Measurements from ENCODE around the gene NUP54. TPM values are rescaled to one million over a fixed set of nuclear protein-coding genes. Genes with fewer than 3 reads are reported as not detected.

NUP54 gene
- polyA plus RNA-seq, 4 donors, result 61.7 to 97.9 (median 78.8) TPM

DNA sequence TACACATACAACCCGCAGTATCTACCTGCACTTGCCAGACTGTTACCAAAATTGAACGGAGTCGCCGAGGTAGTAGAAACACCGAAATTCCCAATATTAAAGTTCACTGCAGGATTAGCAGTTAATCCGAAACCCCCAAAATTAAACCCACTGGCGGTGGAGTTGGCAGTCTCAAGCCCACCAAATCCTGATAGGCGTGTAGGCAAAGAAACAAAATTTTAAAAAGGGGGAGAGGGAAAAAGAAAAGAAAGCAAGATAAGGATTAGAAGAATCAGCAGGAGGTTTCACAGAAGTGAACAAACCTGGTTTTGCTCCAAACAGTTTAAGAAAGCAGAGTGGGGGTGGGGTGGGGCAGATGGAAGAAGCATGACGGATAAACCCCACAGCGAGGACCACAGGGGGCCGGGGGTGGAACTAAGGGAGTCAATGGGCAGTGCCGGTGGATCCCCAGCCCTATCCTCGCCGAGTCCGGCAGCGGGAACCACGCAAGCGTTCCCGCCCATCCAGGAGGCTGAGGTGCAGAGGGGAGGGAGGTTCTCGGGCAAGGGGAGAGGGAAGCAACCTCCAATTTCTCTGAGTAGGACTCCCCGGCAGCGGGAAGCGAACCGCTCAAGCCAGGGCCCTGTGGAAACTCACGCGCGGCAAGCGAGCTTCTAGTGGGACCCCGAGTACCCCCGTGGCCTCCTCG is 599 bp downstream of the NUP54 start:
- DNase-seq (ENCODE audit: low read depth in 4 of 4, low spot score in 2 of 4), result peak; percentile 13 to 36 (median 30)

- DNase-seq (ENCODE audit: low read depth in 4 of 4, low spot score in 2 of 4), result no peak
Observed at GRCh38 chr4:76144546-76144945, 3.7 kb downstream of the NUP54 start.

DNA sequence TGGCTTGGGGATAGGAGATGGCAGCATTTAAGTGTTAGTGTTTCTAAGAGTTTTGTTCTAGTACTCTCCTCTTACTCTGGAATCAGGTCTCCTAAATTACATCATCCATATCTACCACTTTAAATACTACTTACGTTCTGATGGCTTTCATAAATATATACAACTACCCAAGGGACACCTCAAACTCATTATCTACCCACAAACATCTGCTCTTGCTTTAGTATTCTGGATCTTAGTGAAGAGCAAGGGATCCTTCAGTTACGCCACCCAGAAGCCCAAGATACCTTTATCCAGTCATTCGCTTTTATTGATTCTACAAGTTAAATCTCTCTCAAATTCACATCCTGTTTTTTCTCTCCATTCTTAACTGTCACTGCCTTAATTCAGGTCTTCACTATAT is 7.0 kb downstream of the NUP54 start:
- no peak for DNase-seq (ENCODE audit: low read depth in 4 of 4, low spot score in 2 of 4)

DNA sequence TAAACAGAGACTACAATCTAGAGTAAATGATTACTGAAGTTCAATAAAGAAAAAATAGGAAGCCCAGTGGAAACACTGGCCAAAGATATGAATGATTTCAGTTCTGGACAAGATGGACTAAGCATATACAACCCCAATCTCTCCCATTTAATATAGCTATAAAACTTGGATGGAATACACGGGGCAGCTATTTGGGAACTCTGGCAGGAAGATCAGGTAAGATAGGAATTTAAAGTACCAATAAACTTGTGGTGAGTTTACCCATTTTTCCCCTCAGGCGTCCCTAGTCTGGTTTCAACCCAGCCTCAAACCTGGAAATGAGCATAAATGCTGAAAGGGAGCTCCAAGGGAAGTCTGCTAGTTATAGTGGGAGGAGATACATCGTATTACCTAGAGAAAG is 20.4 kb downstream of the NUP54 start:
- no peak for DNase-seq (ENCODE audit: low read depth in 4 of 4, low spot score in 2 of 4)

DNA sequence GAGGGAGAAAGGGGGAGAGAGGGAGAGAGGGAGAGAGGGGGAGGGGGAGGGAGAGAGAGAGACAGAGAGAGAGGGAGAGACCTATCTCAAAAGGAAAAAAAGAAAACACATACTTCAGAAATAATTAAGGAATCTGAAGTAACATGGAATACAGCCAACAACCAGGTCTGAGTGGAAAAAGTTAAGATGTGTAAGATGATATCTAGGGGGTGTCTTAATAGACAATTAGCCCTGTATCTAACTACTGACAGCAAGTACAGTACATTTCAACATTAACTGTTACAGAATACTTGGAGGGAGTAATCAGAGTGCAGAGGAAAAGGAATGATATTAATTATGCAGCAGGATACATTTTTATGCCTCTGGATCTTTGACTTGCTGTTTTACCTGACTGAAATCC is 22.4 kb downstream of the NUP54 start:
- no peak for DNase-seq (ENCODE audit: low read depth in 4 of 4, low spot score in 2 of 4)

- DNase-seq (ENCODE audit: low read depth in 4 of 4, low spot score in 2 of 4), result no peak
Observed at GRCh38 chr4:76120199-76120598, 28.0 kb downstream of the NUP54 start.

DNA sequence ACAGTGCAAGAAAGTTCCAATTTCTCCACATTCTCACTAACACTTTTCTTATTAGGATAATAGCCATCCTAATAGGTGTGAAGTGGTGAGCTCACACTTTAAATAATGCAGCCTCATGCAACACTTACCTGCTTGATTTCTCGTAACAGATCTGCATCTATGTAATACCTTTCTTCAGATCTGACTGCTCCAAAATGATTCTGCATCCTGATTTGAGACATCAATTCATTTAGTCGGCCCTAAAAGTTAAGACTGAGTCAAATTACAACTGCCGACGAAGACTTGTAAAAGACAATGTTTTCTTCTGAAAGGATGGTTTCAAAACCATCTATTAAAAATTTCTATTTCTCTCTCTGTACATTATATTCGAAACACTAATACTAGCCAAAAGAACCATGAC is 30.7 kb downstream of the NUP54 start:
- no peak for DNase-seq (ENCODE audit: low read depth in 4 of 4, low spot score in 2 of 4)

- no peak for DNase-seq (ENCODE audit: low read depth in 4 of 4, low spot score in 2 of 4)
Observed at GRCh38 chr4:76116821-76117220, 31.4 kb downstream of the NUP54 start.

GRCh38 chr4:76108467-76109181 is 39.6 kb downstream of the NUP54 start:
- DNase-seq (ENCODE audit: low read depth in 4 of 4, low spot score in 2 of 4), result no peak

- DNase-seq (ENCODE audit: low read depth in 4 of 4, low spot score in 2 of 4), result no peak
Observed at GRCh38 chr4:76106442-76106841, 41.8 kb downstream of the NUP54 start.

DNA sequence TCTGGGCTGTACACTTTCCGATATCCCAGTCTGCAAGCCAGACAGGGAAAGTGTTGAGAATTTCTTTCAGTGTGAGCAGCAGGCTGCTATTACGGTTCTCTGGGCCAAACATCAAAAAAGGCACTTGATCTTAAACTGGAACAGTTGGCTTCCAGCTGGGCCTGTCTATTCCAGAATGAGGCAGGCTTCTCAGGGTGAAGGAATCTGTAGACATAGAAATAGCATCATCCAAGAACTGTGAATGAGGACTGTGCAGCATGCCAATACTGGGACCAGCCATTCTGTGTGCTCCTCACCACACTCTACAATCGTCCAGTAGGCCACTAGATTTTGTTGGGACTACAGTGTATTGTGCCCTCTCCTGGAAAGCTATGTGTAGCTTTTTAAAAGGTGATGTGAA is 42.5 kb downstream of the NUP54 start:
- DNase-seq (ENCODE audit: low read depth in 4 of 4, low spot score in 2 of 4), result no peak

DNA sequence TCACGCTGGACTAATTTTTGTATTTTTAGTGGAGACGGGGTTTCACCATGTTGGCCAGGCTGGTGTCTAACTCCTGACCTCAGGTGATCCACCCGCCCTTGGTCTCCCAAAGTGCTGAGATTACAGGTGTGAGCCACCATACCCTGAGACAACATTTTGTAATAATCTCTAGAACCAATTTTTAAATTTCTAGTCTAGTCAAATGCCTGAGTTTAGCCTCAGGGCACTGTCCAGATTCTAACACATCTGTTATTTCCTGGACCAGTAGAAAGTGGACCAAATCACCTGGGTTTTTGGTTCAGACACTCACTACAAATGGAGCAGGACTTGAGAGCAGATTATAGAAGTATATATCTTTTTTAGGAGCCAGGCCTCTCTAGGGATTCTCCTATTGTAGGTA is 52.1 kb downstream of the NUP54 start:
- DNase-seq (ENCODE audit: low read depth in 4 of 4, low spot score in 2 of 4), result no peak

DNA sequence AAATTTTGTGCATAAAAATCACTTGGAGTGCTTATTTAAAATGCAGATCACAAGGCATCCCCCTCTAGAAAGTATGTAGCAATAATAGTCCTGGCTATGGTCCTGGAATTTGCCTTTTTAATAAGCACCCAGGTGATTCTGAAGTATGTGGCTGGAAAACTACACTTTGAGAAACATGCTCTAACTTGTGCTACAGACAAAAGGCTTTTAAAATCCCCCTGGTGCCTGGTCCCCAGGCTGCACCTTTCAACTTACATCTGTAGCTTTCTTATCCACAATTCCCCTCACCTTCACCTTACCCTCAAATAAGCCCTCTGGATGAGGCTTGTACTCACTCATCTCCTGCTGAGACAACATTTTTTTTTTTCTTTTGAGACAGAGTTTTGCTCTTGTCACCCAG is 52.6 kb downstream of the NUP54 start:
- DNase-seq (ENCODE audit: low read depth in 4 of 4, low spot score in 2 of 4), result no peak

DNA sequence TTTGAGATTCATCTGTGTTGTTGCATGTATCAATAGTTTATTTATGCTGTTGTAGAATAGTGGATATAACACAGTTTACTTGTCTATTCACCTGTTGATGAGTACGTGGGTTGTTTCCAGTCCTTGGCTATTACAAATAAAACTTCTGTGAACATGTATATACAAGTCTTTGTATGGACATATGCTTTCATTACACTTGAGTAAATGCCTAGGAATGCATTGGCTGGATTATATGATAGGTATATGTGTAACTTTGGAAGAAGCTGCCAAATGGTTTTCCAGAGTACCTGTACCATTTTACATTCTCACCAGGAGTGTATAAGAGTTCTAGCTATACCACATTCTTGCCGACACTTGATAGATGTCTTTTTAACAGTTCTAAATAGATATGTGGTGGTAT is 57.1 kb downstream of the NUP54 start:
- DNase-seq (ENCODE audit: low read depth in 4 of 4, low spot score in 2 of 4), result no peak

- no peak for DNase-seq (ENCODE audit: low read depth in 4 of 4, low spot score in 2 of 4)
Observed at GRCh38 chr4:76090241-76090691, 57.9 kb downstream of the NUP54 start.

DNA sequence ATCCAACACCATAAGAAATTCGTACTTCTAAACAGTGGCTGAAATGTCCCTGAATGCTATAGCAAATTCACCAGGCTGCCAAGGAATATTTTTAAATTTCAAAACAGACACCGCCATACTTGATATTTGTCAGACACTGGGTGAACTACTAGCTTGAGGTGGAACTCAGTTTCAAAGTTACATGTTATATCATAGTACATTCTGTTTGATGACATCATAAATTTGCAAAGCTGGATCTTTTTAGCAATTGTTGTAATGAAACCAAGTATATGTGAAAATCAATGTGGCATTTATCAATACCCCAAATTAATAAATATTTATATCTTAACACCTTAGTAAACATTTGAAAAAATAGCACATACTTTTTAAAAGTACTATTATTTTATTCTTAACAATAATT is 59.5 kb downstream of the NUP54 start:
- no peak for DNase-seq (ENCODE audit: low read depth in 4 of 4, low spot score in 2 of 4)

DNA sequence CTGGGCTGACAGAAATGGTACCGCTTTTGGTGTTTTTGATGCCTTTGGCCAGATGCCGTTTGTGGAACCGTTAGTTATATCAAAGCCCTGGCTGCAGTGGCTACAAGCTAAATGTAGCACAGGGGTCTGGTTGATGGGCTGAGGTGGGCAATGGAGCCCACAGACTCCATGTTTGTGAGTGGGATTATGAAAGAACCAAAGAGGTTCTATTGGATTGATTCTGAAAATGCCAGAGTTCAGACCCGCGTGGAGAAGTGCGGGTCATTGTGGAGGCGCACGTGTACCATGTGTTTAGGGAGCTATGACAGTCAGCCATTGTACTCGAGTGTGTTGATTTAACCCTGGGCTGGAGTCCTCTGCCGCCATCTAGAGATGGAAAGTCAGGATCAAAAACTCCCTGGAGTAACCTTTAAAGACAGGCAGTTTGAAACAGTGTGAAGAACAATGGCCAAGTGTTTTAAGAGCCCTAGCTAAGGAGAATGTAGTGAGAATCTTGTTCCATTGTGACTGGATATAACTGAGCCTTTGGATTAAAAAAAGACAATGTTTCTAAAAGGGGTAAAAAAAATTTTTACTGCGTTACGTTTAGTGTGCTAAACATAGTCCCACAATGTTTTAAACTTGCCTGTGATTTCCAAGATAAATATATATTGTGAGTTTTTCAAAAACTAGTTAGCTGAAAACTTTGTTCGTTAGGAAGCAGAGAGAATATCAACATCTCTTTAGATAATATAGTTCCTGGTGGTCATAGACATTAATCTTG is 61.0 kb downstream of the NUP54 start:
- peak in 1 of 4 donors; percentile 41 for DNase-seq (ENCODE audit: low read depth in 4 of 4, low spot score in 2 of 4)

DNA sequence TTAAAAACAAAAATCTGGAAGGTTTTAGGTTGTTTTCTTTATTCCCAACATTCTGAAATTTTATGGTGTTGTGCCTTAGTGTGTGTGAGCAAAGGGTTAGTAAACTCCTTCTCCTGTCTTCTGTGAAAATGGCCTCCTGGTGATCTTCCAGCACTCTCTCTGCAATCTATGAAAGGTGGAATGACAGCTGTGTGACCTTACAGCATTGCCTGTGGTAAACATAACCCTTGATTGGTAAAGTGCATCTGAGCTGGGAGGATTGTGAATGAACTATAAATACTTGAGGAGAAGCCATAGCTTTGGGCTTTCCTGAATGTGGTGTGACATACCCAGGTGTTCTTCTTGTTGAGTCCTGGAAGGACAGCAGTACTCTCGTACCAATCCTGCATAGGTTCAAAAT is 63.7 kb downstream of the NUP54 start:
- DNase-seq (ENCODE audit: low read depth in 4 of 4, low spot score in 2 of 4), result no peak

DNA sequence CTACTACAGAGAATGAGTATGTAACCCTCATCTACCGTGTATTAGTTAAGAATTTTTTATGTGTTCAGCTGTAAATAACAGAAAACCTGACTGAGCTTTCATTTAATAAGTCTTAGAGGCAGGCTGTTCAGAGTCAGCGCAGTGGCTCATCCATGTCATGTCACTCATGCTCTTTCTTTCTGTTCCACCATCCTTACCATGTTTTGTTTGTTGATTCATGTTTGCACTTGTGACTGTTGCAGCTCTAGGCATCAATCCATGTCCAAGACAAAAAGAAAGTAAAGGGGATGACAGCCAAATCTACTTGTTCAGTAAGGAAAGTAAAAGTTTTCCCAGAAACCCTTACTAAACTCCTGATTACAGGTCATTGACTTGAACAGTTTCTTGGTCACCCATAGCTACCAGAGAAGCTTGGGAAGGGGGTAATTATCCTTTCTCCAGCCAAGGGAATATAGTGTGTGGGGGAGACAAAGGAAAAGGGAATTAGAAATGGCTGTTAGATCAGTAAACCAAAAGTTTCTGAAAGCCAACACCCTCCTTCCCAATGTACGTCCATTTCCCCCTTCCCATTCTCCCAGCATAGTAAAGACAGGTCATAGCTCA is 64.7 kb downstream of the NUP54 start:
- DNase-seq (ENCODE audit: low read depth in 4 of 4, low spot score in 2 of 4), result no peak

- no peak for DNase-seq (ENCODE audit: low read depth in 4 of 4, low spot score in 2 of 4)
Observed at GRCh38 chr4:76078033-76078613, 70.1 kb downstream of the NUP54 start.

All from left renal cortex interstitium (tissue), 4 donors.